SU-DHL-6 (cell line): ENCODE results near the gene GRXCR2.

Experiments used
- CTCF ChIP-seq: fragments of 200-600 bp; sonication (generic); IDR thresholded peaks from one replicate; pipeline ENCODE4 v1.5.1; 2017; ENCODE audit warnings: antibody characterized with exemption, mild to moderate bottlenecking, low read length, moderate library complexity; ENCODE audit not compliant: insufficient read depth, poor library complexity, severe bottlenecking
- EZH2phosphoT487 ChIP-seq: fragments of 200-600 bp; sonication (generic), shearing (Covaris generic); conservative IDR thresholded peaks from 2 replicates; pipeline ENCODE4 v1.6.1; 2018; ENCODE audit warnings: mild to moderate bottlenecking, antibody characterized with exemption, low read length, moderate library complexity, mixed read lengths

DNA sequence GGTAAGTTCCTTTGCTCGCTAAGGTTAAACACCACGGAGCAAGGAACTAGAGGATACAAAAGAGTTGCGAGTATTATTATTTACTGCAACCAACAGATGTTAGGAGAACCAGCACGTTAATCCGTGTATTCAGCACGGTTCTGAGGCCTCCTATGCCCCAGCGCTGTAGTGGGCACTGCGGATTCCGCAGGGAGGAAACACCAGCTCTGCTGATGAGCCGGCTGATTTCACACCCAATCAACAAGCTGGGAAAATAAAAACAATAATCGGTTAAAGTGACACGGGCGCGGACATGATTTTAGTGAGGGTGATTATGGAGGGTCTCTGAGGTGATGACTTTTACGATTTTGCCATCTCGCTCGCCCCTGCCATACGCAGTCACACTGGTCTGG lies 37.0 kb downstream of the GRXCR2 start:
- TF ChIP-seq CTCF (no peak), EZH2phosphoT487 (no peak)
